GM12878 (cell line): Measurements from ENCODE around the gene EPHB2. TPM values are rescaled to one million over a fixed set of nuclear protein-coding genes. Genes with fewer than 3 reads are reported as not detected.

Experiments
- ATAC-seq: fragments of 200-7000 bp; cut with Tn5 transposase; 3 replicates; pipeline ENCODE4 v1.9.1; 2020; ENCODE audit warnings: mild to moderate bottlenecking, moderate library complexity
- BruUV-seq: library from RNA; stranded (reverse); fragments of 400-500 nt; replicated peaks from 2 replicates; lab custom pipeline; 2021; lab: Mats Ljungman, UMichigan
- CTCF ChIA-PET: fragments of 300-600 bp; sonication (Branson Sonifier 250); formaldehyde crosslinking; extraction: SDS; loops from one replicate; lab custom pipeline; 2021; ENCODE audit warnings: inconsistent platforms; lab: Yijun Ruan, JAX
- POLR2A ChIA-PET: fragments of 350-600 bp; formaldehyde crosslinking; extraction: SDS; loops from one replicate; lab custom pipeline; 2021; ENCODE audit warnings: inconsistent platforms; lab: Charles Lee
- RAD21 ChIA-PET: fragments of 300-600 bp; sonication (Branson Sonifier 250); formaldehyde crosslinking; loops from one replicate; lab custom pipeline; 2023; ENCODE audit warnings: antibody characterized with exemption; ENCODE audit not compliant: unreplicated experiment; lab: Charles Lee
- SMC1A ChIA-PET: fragments of 300-600 bp; sonication (Branson Sonifier 250); formaldehyde crosslinking; loops from one replicate; lab custom pipeline; 2023; ENCODE audit not compliant: unreplicated experiment, uncharacterized antibody; lab: Charles Lee
- DNase-seq: peaks from one replicate; pipeline ENCODE4 v3.0.0-alpha.2; 2011; ENCODE audit warnings: low read depth, low spot score
- FAIRE-seq: peaks from 3 replicates; lab custom pipeline; 2011; peaks lifted over from hg19 to GRCh38; lab: Jason Lieb, UNC
- H2AFZ ChIP-seq: 2 replicates; pipeline ENCODE4 v1.6.0; 2011; ENCODE audit warnings: low read depth, low read length, control low read depth; ENCODE audit not compliant: control insufficient read depth
- H3K27ac ChIP-seq: 2 replicates; pipeline ENCODE4 v1.5.1; 2011; ENCODE audit warnings: control low read depth; ENCODE audit not compliant: control insufficient read depth, insufficient read depth
- H3K27me3 ChIP-seq, 2 experiments: replicated peaks in 1 of 2; 2 replicates each; pipeline versions ENCODE4 v1.6.0 to v1.6.1; 2011; ENCODE audit warnings: low read length in 1 of 2; ENCODE audit not compliant: control insufficient read depth in 2 of 2, insufficient read depth in 2 of 2
- H3K36me3 ChIP-seq, 2 experiments: 2 replicates each; pipeline ENCODE4 v1.5.1; 2011; ENCODE audit warnings: low read length in 1 of 2; ENCODE audit not compliant: control insufficient read depth in 2 of 2, insufficient read depth in 2 of 2
- H3K4me1 ChIP-seq: 2 replicates; pipeline ENCODE4 v1.6.1; 2011; ENCODE audit warnings: mild to moderate bottlenecking, low read length, moderate library complexity, mixed read lengths; ENCODE audit not compliant: control insufficient read depth, insufficient read depth
- H3K4me2 ChIP-seq: 2 replicates; pipeline ENCODE4 v1.6.0; 2011; ENCODE audit warnings: control low read depth; ENCODE audit not compliant: control insufficient read depth, insufficient read depth
- H3K4me3 ChIP-seq: fragments of 200-600 bp; sonication (generic); 2 replicates; pipeline ENCODE4 v1.5.1; 2016
- H3K79me2 ChIP-seq: 2 replicates; pipeline ENCODE4 v1.6.0; 2011; ENCODE audit warnings: low read length; ENCODE audit not compliant: control insufficient read depth, insufficient read depth
- H3K9ac ChIP-seq: 2 replicates; pipeline ENCODE4 v1.8.0; 2011; ENCODE audit warnings: low read length, control low read depth, mixed read lengths; ENCODE audit not compliant: control insufficient read depth, insufficient read depth
- H3K9me3 ChIP-seq: replicated peaks from 3 replicates; pipeline ENCODE4 v1.5.1; 2011; ENCODE audit warnings: mild to moderate bottlenecking, low read length; ENCODE audit not compliant: control insufficient read depth, insufficient read depth
- H4K20me1 ChIP-seq: 2 replicates; pipeline ENCODE4 v1.6.0; 2011; ENCODE audit not compliant: control insufficient read depth, insufficient read depth
- CEBPB ChIP-seq, 2 experiments: fragments of 150-350 bp in 1 of 2; IDR thresholded peaks; 2 replicates each; pipeline ENCODE4 v1.6.1; 2012 to 2014; ENCODE audit warnings: low read depth in 2 of 2, low read length in 2 of 2, borderline replicate concordance in 1 of 2, inconsistent platforms in 1 of 2
- CREB1 ChIP-seq: IDR thresholded peaks from 2 replicates; pipeline ENCODE4 v1.6.1; 2012; ENCODE audit warnings: low read depth, mild to moderate bottlenecking, inconsistent platforms
- E4F1 ChIP-seq: fragments of 450-650 bp; IDR thresholded peaks from 2 replicates; pipeline ENCODE4 v1.6.1; 2018; ENCODE audit warnings: borderline replicate concordance, mild to moderate bottlenecking; ENCODE audit not compliant: partially characterized antibody
- ESRRA ChIP-seq: IDR thresholded peaks from 2 replicates; pipeline ENCODE4 v1.6.1; 2012; ENCODE audit warnings: mild to moderate bottlenecking, low read length, improper control_type of control experiment
- JUNB ChIP-seq: IDR thresholded peaks from 2 replicates; pipeline ENCODE4 v1.6.1; 2016; ENCODE audit warnings: antibody characterized with exemption, mild to moderate bottlenecking
- MXI1 ChIP-seq: fragments of 150-350 bp; IDR thresholded peaks from 2 replicates; pipeline ENCODE4 v1.6.1; 2011; ENCODE audit warnings: low read depth, mild to moderate bottlenecking, inconsistent platforms, low read length, improper control_type of control experiment
- NR2C2 ChIP-seq: IDR thresholded peaks from 2 replicates; pipeline ENCODE4 v1.6.1; 2011; ENCODE audit warnings: borderline replicate concordance, low read depth; ENCODE audit not compliant: control insufficient read depth, insufficient read length
- PBX3 ChIP-seq: IDR thresholded peaks from 2 replicates; pipeline ENCODE4 v1.6.1; 2011; ENCODE audit warnings: mild to moderate bottlenecking, low read depth, low read length, moderate library complexity; ENCODE audit not compliant: insufficient replicate concordance
- PML ChIP-seq: IDR thresholded peaks from 2 replicates; pipeline ENCODE4 v1.6.1; 2012; ENCODE audit warnings: low read length, inconsistent platforms
- RAD51 ChIP-seq: fragments of 450-650 bp; IDR thresholded peaks from 2 replicates; pipeline ENCODE4 v1.6.1; 2016; ENCODE audit warnings: moderate library complexity, mild to moderate bottlenecking, inconsistent platforms
- STAT1 ChIP-seq: fragments of 450-650 bp; conservative IDR thresholded peaks from 2 replicates; pipeline ENCODE4 v1.6.1; 2014; ENCODE audit warnings: antibody characterized with exemption, mild to moderate bottlenecking
- TBL1XR1 ChIP-seq: IDR thresholded peaks from 2 replicates; pipeline ENCODE4 v1.6.1; 2012; ENCODE audit warnings: low read depth, low read length, improper control_type of control experiment
- ZBED1 ChIP-seq: IDR thresholded peaks from 2 replicates; pipeline ENCODE4 v1.6.1; 2016; ENCODE audit warnings: borderline replicate concordance
- ZNF207 ChIP-seq: fragments of 450-650 bp; IDR thresholded peaks from 2 replicates; pipeline ENCODE4 v1.6.1; 2014; ENCODE audit warnings: antibody characterized with exemption, mild to moderate bottlenecking, borderline replicate concordance
- ZNF622 ChIP-seq: fragments of 450-650 bp; IDR thresholded peaks from 2 replicates; pipeline ENCODE4 v1.6.1; 2017; ENCODE audit warnings: mild to moderate bottlenecking, inconsistent platforms
- WGBS: methylation state at CpG from one replicate; pipeline ENCODE4 v1.1.6; 2016; ENCODE audit warnings: low lambda C conversion rate; ENCODE audit not compliant: insufficient replicate concordance, insufficient coverage; ENCODE audit errors: missing lambda C conversion rate; 5-methylcytosine and 5-hydroxymethylcytosine counted together
- in situ Hi-C: fragments of 300-500 bp; cut with MboI; formaldehyde crosslinking; loops from 9 replicates; pipeline ENCODE4 v1.14.3; 2018; ENCODE audit warnings: mixed read lengths
- intact Hi-C: fragments of 100-400 bp; cut with micrococcal nuclease; formaldehyde crosslinking; loops from one replicate; pipeline ENCODE4 v1.14.2; 2022; ENCODE audit not compliant: unreplicated experiment
- polyA plus RNA-seq, 11 experiments: library from polyadenylated mRNA; depleted of rRNA in 4 of 11; unstranded in 6 of 11; stranded (reverse) in 5 of 11; fragments of >200 nt; fragmentation: Nextera tagmentation in 4 of 11; fragmentation: Illumina TruSeq in 1 of 11; extraction: Ambion mirVana in 4 of 11; extraction: Trizol in 1 of 11; gene quantifications; 1 replicate in 1 of 11; 2 replicates in 10 of 11; pipeline versions ENCODE4 v1.2.1 to v1.2.3, GENCODE V29; 2011 to 2016; ENCODE audit warnings: inconsistent platforms in 2 of 11, missing spikeins in 2 of 11, low read depth in 1 of 11
- total RNA-seq, 4 experiments: library from RNA; depleted of rRNA in 3 of 4; stranded (reverse); fragments of >200 nt in 3 of 4; fragmentation: Illumina TruSeq in 1 of 4; extraction: Trizol in 1 of 4; gene quantifications; 2 replicates each; pipeline versions ENCODE4 v1.2.1 to v1.2.3, GENCODE V29; 2013 to 2021
- TF ChIP-seq, protein P1 (sequence below): fragments of 450-650 bp; formaldehyde crosslinking; IDR thresholded peaks from 2 replicates; pipeline ENCODE4 v1.4.0; 2022; ENCODE audit warnings: mild to moderate bottlenecking, moderate library complexity
- TF ChIP-seq, protein P2 (sequence below): fragments of 450-650 bp; IDR thresholded peaks from 2 replicates; pipeline ENCODE4 v1.6.1; 2017; ENCODE audit warnings: borderline replicate concordance

EPHB2 gene
- total and polyA plus RNA-seq, 10 of the 15 experiments (the other 5 are each of a cell fraction or from before 2014, with no cell fraction given), result 0.13 to 3.3 (median 0.92) TPM

DNA sequence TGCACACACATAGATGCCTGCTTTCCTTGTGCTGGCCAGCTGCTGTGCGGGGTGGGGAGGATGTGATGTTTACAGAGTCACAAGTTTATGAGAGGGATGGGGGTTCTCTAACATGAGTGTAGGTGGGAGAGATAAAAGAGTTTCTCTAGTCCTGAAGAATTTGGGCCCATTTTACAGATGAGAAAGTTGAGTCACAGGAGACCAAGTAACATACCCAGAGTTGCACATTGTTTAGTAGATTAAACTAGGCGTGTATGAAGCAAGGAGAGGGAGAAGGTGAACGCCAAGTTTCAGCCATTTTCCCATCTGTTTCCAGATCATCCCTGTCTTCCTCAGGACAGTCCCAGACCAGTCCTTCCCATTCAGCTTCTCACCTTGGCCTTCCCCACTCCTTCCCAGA is 126.7 kb downstream of the EPHB2 start:
- no peak for FAIRE-seq
- in situ Hi-C loops (no loop called here), intact Hi-C loops (no loop called here)
- POLR2A ChIA-PET, result no interaction called here
- Histone ChIP-seq H3K9ac (no peak overlapping the region), H3K79me2 (no peaks in the 10 kb centered on the region), H2AFZ (no peak overlapping the region), H3K4me3 (no peak overlapping the region), H3K27ac (no peak overlapping the region), H3K4me2 (no peak overlapping the region), H3K9me3 (no peaks in the 10 kb centered on the region), H3K36me3 (no peaks in the 10 kb centered on the region), H3K27me3 (peaks cover 0 to 3% of the 10 kb centered on the region in 2 experiments; a peak in 2 of 4 replicates), H3K4me1 (no peaks in the 10 kb centered on the region), H4K20me1 (no peaks in the 10 kb centered on the region)
- CTCF ChIA-PET, result interaction anchor here (0.6 to 2.2 kb wide), 2 partner anchors 133 to 162 kb away, joined by 3 to 5 read pairs; no protein-coding TSS in a partner anchor
- no TSS peak for BruUV-seq
- SMC1A ChIA-PET, result no interaction called here
- no peak for DNase-seq
- ATAC-seq, result no peak
- 0% methylated on average over 3 of the region's 3 CpGs for WGBS
- RAD21 ChIA-PET, result no interaction called here
- TF ChIP-seq CEBPB (IDR thresholded peaks at IDR 0.05; ENCODE audit: borderline replicate concordance in 1 of 2, low read depth in 2 of 2, low read length in 2 of 2), result no peak
- TF ChIP-seq STAT1, result no peak
- no peak for TF ChIP-seq RAD51
- TF ChIP-seq, protein P1, sequence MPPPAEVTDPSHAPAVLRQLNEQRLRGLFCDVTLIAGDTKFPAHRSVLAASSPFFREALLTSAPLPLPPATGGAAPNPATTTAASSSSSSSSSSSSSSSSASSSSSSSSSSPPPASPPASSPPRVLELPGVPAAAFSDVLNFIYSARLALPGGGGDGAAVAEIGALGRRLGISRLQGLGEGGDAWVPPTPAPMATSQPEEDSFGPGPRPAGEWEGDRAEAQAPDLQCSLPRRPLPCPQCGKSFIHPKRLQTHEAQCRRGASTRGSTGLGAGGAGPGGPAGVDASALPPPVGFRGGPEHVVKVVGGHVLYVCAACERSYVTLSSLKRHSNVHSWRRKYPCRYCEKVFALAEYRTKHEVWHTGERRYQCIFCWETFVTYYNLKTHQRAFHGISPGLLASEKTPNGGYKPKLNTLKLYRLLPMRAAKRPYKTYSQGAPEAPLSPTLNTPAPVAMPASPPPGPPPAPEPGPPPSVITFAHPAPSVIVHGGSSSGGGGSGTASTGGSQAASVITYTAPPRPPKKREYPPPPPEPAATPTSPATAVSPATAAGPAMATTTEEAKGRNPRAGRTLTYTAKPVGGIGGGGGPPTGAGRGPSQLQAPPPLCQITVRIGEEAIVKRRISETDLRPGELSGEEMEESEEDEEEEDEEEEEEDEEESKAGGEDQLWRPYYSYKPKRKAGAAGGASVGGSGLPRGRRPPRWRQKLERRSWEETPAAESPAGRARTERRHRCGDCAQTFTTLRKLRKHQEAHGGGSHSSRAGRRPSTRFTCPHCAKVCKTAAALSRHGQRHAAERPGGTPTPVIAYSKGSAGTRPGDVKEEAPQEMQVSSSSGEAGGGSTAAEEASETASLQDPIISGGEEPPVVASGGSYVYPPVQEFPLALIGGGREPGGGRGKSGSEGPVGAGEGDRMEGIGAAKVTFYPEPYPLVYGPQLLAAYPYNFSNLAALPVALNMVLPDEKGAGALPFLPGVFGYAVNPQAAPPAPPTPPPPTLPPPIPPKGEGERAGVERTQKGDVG (CRISPR knock-in tag), result no peak
- no peak for TF ChIP-seq ZNF207
- no peak for TF ChIP-seq E4F1
- TF ChIP-seq PML, result no peak
- TF ChIP-seq ZNF622, result no peak
- TF ChIP-seq ZBED1, result no peak
- no peak for TF ChIP-seq PBX3
- no peak for TF ChIP-seq CREB1
- no peak for TF ChIP-seq MXI1
- TF ChIP-seq TBL1XR1, result no peak
- no peak for TF ChIP-seq ESRRA
- no peak for TF ChIP-seq NR2C2
- no peak for TF ChIP-seq JUNB
- TF ChIP-seq, protein P2, sequence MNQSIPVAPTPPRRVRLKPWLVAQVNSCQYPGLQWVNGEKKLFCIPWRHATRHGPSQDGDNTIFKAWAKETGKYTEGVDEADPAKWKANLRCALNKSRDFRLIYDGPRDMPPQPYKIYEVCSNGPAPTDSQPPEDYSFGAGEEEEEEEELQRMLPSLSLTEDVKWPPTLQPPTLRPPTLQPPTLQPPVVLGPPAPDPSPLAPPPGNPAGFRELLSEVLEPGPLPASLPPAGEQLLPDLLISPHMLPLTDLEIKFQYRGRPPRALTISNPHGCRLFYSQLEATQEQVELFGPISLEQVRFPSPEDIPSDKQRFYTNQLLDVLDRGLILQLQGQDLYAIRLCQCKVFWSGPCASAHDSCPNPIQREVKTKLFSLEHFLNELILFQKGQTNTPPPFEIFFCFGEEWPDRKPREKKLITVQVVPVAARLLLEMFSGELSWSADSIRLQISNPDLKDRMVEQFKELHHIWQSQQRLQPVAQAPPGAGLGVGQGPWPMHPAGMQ, result no peak
